GM03348 (cell line): ENCODE results near the gene ARHGEF12.

Source experiments
- DNase-seq: peaks from one replicate; pipeline ENCODE4 v3.0.0; 2012; ENCODE audit warnings: low spot score

The ARHGEF12 gene

GRCh38 chr11:120536797-120537169, 200.6 kb downstream of the ARHGEF12 start:
- no peak for DNase-seq

GRCh38 chr11:120537996-120538395, 201.8 kb downstream of the ARHGEF12 start:
- DNase-seq: no peak

GRCh38 chr11:120538707-120539106, 202.5 kb downstream of the ARHGEF12 start:
- DNase-seq: no peak
